ENCODE data around the gene FXYD2.

DNA sequence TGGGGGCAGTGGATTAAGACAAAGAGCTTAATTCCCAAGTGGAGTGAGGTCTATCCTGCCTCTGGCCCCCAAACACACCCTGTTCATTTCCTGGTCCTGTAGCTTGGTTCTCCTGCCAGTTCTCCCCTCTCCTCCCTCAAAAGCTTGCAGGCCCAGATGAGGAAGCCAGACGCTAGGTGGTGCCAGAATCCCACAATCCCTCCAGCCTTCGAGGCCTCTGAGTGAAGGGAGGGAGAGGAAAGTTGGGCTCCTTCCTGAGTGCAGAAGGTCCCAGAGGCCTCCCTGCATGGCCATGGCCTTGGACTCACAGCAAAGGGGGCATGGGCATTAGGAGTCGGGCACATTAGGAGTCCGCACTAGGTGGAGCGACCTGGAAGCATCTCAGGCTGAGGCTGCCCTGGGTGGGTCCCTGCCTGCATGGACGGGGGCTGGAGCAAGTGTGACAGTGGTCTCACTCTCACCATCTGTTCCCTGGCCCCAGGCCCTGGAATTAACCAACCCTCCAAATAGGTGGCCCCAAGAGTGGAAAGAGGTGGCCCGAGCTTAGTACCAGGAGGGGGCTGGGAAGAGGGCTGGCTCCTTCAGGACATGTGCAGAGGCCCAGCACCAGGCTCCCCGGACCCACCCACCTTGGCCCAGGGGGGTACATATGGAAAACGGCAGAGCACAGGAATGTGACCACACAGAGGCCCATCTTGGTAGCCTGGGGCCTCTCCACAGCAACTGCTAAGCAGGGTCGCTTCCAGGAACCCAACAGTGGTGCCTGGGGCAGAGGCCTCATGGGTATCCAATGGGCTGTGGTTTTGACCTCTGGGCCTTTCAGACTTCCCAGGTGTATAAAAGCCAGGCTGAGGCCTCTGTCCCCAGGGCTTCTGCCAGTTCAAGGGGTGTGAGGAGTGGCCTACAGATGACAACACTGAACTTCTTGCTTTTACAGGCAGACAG lies 5.2 kb downstream of the FXYD2 start:
- TF ChIP-seq, protein P1, sequence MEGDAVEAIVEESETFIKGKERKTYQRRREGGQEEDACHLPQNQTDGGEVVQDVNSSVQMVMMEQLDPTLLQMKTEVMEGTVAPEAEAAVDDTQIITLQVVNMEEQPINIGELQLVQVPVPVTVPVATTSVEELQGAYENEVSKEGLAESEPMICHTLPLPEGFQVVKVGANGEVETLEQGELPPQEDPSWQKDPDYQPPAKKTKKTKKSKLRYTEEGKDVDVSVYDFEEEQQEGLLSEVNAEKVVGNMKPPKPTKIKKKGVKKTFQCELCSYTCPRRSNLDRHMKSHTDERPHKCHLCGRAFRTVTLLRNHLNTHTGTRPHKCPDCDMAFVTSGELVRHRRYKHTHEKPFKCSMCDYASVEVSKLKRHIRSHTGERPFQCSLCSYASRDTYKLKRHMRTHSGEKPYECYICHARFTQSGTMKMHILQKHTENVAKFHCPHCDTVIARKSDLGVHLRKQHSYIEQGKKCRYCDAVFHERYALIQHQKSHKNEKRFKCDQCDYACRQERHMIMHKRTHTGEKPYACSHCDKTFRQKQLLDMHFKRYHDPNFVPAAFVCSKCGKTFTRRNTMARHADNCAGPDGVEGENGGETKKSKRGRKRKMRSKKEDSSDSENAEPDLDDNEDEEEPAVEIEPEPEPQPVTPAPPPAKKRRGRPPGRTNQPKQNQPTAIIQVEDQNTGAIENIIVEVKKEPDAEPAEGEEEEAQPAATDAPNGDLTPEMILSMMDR (IDR thresholded peaks at IDR 0.05; ENCODE audit: extremely low read depth in 1 of 2, insufficient read depth in 1 of 2, low read depth in 1 of 2, low read length in 2 of 2): peak; percentile 79 to 85
- no peak for TF ChIP-seq EZH2 (IDR thresholded peaks at IDR 0.05; ENCODE audit: borderline replicate concordance, low read depth, low read length, severe bottlenecking)

Measured in endothelial cell of umbilical vein (primary cell).